ENCODE data around the gene ITGA6. TPM values are rescaled to one million over a fixed set of nuclear protein-coding genes. Genes with fewer than 3 reads are reported as not detected.

The ITGA6 gene
- total and polyA plus RNA-seq, 2 experiments from 2014 or later = 32.9 to 124 TPM

DNA sequence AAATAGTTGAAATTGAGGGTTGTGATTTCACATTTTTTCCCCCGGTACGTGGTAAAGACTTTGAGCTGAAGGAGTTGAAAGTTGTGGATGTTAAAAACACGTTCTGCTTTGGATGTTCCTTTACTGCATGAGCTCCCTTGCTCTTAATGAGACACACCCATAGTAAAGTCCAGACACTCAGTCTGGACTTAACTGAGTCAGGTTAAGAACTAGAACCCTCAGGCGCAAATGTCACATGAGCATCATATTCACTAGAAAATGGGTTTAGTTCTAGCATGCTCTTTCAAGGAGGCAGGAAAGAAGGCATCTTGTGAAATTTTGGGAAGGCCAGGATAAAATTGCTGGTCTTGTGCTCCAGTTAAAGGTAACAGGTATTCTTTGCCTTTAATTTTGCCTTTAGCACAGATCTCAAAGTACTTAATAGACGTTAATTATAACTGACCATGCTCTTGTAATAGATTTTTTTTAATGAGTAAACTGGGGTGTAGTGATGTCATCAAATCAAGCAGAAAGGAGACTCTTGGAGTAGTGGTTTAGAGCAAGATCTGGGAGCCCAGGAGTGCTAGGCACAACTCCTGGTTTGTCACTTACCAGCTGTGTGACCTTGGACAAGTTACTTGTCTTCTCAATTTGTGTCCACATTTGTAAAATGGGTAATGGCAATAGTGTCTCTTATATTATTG lies 20.6 kb downstream of the ITGA6 start (continued):
- TF ChIP-seq, protein P1, sequence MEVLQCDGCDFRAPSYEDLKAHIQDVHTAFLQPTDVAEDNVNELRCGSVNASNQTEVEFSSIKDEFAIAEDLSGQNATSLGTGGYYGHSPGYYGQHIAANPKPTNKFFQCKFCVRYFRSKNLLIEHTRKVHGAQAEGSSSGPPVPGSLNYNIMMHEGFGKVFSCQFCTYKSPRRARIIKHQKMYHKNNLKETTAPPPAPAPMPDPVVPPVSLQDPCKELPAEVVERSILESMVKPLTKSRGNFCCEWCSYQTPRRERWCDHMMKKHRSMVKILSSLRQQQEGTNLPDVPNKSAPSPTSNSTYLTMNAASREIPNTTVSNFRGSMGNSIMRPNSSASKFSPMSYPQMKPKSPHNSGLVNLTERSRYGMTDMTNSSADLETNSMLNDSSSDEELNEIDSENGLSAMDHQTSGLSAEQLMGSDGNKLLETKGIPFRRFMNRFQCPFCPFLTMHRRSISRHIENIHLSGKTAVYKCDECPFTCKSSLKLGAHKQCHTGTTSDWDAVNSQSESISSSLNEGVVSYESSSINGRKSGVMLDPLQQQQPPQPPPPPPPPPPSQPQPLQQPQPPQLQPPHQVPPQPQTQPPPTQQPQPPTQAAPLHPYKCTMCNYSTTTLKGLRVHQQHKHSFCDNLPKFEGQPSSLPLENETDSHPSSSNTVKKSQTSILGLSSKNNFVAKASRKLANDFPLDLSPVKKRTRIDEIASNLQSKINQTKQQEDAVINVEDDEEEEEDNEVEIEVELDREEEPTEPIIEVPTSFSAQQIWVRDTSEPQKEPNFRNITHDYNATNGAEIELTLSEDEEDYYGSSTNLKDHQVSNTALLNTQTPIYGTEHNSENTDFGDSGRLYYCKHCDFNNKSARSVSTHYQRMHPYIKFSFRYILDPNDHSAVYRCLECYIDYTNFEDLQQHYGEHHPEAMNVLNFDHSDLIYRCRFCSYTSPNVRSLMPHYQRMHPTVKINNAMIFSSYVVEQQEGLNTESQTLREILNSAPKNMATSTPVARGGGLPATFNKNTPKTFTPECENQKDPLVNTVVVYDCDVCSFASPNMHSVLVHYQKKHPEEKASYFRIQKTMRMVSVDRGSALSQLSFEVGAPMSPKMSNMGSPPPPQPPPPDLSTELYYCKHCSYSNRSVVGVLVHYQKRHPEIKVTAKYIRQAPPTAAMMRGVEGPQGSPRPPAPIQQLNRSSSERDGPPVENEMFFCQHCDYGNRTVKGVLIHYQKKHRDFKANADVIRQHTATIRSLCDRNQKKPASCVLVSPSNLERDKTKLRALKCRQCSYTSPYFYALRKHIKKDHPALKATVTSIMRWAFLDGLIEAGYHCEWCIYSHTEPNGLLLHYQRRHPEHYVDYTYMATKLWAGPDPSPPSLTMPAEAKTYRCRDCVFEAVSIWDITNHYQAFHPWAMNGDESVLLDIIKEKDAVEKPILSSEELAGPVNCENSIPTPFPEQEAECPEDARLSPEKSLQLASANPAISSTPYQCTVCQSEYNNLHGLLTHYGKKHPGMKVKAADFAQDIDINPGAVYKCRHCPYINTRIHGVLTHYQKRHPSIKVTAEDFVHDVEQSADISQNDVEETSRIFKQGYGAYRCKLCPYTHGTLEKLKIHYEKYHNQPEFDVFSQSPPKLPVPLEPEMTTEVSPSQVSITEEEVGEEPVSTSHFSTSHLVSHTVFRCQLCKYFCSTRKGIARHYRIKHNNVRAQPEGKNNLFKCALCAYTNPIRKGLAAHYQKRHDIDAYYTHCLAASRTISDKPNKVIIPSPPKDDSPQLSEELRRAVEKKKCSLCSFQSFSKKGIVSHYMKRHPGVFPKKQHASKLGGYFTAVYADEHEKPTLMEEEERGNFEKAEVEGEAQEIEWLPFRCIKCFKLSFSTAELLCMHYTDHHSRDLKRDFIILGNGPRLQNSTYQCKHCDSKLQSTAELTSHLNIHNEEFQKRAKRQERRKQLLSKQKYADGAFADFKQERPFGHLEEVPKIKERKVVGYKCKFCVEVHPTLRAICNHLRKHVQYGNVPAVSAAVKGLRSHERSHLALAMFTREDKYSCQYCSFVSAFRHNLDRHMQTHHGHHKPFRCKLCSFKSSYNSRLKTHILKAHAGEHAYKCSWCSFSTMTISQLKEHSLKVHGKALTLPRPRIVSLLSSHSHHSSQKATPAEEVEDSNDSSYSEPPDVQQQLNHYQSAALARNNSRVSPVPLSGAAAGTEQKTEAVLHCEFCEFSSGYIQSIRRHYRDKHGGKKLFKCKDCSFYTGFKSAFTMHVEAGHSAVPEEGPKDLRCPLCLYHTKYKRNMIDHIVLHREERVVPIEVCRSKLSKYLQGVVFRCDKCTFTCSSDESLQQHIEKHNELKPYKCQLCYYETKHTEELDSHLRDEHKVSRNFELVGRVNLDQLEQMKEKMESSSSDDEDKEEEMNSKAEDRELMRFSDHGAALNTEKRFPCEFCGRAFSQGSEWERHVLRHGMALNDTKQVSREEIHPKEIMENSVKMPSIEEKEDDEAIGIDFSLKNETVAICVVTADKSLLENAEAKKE (CRISPR knock-in tag; IDR thresholded peaks at IDR 0.05) = no peak
- TF ChIP-seq, protein P2, sequence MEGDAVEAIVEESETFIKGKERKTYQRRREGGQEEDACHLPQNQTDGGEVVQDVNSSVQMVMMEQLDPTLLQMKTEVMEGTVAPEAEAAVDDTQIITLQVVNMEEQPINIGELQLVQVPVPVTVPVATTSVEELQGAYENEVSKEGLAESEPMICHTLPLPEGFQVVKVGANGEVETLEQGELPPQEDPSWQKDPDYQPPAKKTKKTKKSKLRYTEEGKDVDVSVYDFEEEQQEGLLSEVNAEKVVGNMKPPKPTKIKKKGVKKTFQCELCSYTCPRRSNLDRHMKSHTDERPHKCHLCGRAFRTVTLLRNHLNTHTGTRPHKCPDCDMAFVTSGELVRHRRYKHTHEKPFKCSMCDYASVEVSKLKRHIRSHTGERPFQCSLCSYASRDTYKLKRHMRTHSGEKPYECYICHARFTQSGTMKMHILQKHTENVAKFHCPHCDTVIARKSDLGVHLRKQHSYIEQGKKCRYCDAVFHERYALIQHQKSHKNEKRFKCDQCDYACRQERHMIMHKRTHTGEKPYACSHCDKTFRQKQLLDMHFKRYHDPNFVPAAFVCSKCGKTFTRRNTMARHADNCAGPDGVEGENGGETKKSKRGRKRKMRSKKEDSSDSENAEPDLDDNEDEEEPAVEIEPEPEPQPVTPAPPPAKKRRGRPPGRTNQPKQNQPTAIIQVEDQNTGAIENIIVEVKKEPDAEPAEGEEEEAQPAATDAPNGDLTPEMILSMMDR (conservative IDR thresholded peaks at IDR 0.05; ENCODE audit: low read depth in 2 of 2) = no peak
- TF ChIP-seq JUNB (IDR thresholded peaks at IDR 0.05; ENCODE audit: unreplicated experiment) = no peak
- TF ChIP-seq STAT1 (IDR thresholded peaks at IDR 0.05; ENCODE audit: unreplicated experiment) = no peak
- TF ChIP-seq EZH2 (IDR thresholded peaks at IDR 0.05; ENCODE audit: low read depth, unreplicated experiment) = no peak

DNA sequence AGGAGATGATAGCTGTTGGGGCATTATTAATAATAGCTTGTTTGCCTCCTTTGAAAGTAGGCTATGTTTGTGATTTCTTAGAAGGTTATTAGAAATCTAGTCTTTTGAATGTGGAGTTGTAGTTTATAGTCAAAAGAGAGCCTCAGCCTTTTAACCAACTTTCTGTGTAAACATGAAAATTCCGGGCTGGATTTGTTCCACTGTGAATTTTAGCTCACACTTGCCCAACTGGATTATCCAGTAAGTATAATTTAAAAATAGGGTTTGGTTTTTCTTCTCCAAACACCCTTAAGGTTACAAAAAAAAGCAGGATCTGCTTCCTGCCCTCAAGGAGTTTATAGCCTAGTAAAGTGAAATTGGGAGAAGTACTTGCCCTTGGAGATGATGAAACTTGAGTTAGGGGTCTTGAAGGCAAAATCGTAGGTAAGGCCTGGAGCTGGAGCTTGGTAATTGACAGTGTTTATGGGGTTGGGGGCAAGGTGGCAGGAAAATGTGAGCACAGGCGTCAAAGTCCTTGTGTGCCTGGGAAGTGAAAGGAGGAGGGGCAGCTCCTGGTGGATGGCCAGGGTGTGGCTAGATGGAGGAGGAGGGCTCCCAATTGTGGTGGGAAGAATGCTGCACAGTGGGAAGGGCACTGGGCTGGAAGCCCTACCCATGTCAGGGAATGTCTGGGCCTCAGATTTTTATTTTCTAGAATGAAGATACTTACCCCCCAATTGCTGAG lies 21.3 kb downstream of the ITGA6 start:
- peaks cover 43% of the 10 kb centered on the region for H3K4me1 ChIP-seq (ENCODE audit: insufficient read depth)

More for the DNA sequence above, 21.3 kb downstream of the ITGA6 start:
- no peaks in the 10 kb centered on the region for H3K36me3 ChIP-seq (ENCODE audit: insufficient read depth)
- no peaks in the 10 kb centered on the region for H3K9me2 ChIP-seq (ENCODE audit: insufficient read depth)
- peak; percentile 89 for ATAC-seq
- no peaks in the 10 kb centered on the region for H3F3A ChIP-seq (replicated peaks; ENCODE audit: low read depth)
- Mint-ChIP-seq H3K27me3 (ENCODE audit: insufficient read depth, low read depth, poor library complexity) (peaks cover 4% of the 10 kb centered on the region), H3K27ac (no peak overlapping the region), H3K4me1 (peaks cover 51% of the 10 kb centered on the region), H3K9me3 (no peaks in the 10 kb centered on the region; the same call in 2 of the 3 replicates), H3K4me3 (no peak overlapping the region), H3K36me3 (ENCODE audit: low read depth) (peaks cover 24% of the 10 kb centered on the region)
- H3K4me3 ChIP-seq = no peak overlapping the region
- no peak overlapping the region for H3K27ac ChIP-seq (ENCODE audit: low read depth)
- DNase-seq (ENCODE audit: low spot score) = peak; percentile 54
- H3K4me2 ChIP-seq = no peak overlapping the region
- no peaks in the 10 kb centered on the region for H3K27me3 ChIP-seq (ENCODE audit: insufficient read depth)
- H4K20me1 ChIP-seq (replicated peaks; ENCODE audit: insufficient read depth) = peaks cover 4% of the 10 kb centered on the region
- no peak for TF ChIP-seq POLR2AphosphoS5 (IDR thresholded peaks at IDR 0.05; ENCODE audit: low read depth)
- no peak for TF ChIP-seq STAT1 (IDR thresholded peaks at IDR 0.05; ENCODE audit: unreplicated experiment)
- no peak overlapping the region for H2AFZ ChIP-seq
- H3K79me2 ChIP-seq (replicated peaks; ENCODE audit: insufficient read depth) = peaks cover 98% of the 10 kb centered on the region

All from GM23338 (cell line).